IPS DF 6.9 (cell line): Measurements from ENCODE around the gene TENM3.

Experiments used
- DNase-seq: peaks from one replicate; pipeline ENCODE4 v3.0.0-alpha.2; 2013; ENCODE audit warnings: low read depth, low spot score
- H3K27ac ChIP-seq: one replicate; pipeline ENCODE4 v1.5.1; 2013; ENCODE audit warnings: low read length, control low read depth
- H3K27me3 ChIP-seq: 2 replicates; pipeline ENCODE4 v1.6.1; 2013; ENCODE audit warnings: mild to moderate bottlenecking, low read length; ENCODE audit not compliant: control insufficient read depth, insufficient read depth
- H3K36me3 ChIP-seq: 2 replicates; pipeline ENCODE4 v1.6.1; 2013; ENCODE audit warnings: low read length; ENCODE audit not compliant: control insufficient read depth, insufficient read depth
- H3K4me1 ChIP-seq: 2 replicates; pipeline ENCODE4 v1.6.1; 2013; ENCODE audit warnings: low read length; ENCODE audit not compliant: control insufficient read depth, insufficient read depth
- H3K4me3 ChIP-seq: 2 replicates; pipeline ENCODE4 v1.5.1; 2013; ENCODE audit warnings: mild to moderate bottlenecking, low read length
- H3K9me3 ChIP-seq: 2 replicates; pipeline ENCODE4 v1.6.1; 2013; ENCODE audit warnings: low read length, inconsistent platforms; ENCODE audit not compliant: control insufficient read depth, insufficient read depth
- WGBS: extraction: QIAGEN DNeasy Blood & Tissue Kit; methylation state at CpG from one replicate; pipeline ENCODE4 v1.1.7; 2013; ENCODE audit warnings: mixed read lengths, missing lambda C conversion rate; ENCODE audit not compliant: insufficient read length, insufficient coverage; 5-methylcytosine and 5-hydroxymethylcytosine counted together

TENM3 gene

GRCh38 chr4:182795446-182796238 is 552.4 kb downstream of the TENM3 start:
- Histone ChIP-seq H3K9me3 (no peaks in the 10 kb centered on the region), H3K4me1 (no peaks in the 10 kb centered on the region; the same call in 1 of the 2 replicates), H3K36me3 (peaks cover 18% of the 10 kb centered on the region), H3K27ac (no peak overlapping the region), H3K27me3 (no peaks in the 10 kb centered on the region), H3K4me3 (no peak overlapping the region)
- WGBS: no CpG with 5 or more reads among the region's 6 CpGs
- no peak for DNase-seq

GRCh38 chr4:182799515-182800215 is 556.5 kb downstream of the TENM3 start:
- Histone ChIP-seq H3K27me3 (no peaks in the 10 kb centered on the region), H3K4me1 (no peaks in the 10 kb centered on the region; the same call in 1 of the 2 replicates), H3K4me3 (no peak overlapping the region), H3K27ac (no peak overlapping the region), H3K36me3 (peaks cover 13% of the 10 kb centered on the region), H3K9me3 (no peaks in the 10 kb centered on the region)
- WGBS: no CpG with 5 or more reads among the region's 85 CpGs
- no peak for DNase-seq

DNA sequence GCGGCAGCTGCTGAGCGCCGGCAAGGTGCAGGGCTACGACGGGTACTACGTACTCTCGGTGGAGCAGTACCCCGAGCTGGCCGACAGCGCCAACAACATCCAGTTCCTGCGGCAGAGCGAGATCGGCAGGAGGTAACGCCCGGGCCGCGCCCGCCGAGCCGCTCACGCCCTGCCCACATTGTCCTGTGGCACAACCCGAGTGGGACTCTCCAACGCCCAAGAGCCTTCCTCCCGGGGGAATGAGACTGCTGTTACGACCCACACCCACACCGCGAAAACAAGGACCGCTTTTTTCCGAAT is 557.0 kb downstream of the TENM3 start:
- no CpG with 5 or more reads among the region's 29 CpGs for WGBS
- DNase-seq: no peak

DNA sequence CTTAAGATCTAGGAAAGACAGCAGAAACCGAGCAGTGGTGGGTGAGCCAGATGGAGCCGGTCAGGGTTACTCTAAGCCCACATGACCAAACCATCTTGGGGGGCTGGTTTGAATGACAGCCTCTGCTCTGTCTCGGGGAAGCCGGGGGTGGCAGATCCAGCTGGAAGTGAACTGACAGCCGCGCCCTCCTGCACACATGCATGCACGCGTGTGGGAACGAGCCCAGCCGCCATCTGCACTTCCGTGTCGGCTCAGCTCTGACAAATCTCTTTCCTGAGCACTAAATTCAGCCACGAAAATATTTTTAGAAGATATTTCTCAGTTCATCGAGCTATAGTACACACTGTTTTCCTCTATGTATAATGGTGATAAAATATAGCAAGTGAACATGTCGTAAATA is 558.4 kb downstream of the TENM3 start:
- WGBS: no CpG with 5 or more reads among the region's 15 CpGs
- Histone ChIP-seq H3K9me3 (no peaks in the 10 kb centered on the region), H3K27ac (no peak overlapping the region), H3K27me3 (no peaks in the 10 kb centered on the region), H3K4me3 (no peak overlapping the region), H3K4me1 (no peaks in the 10 kb centered on the region; the same call in 1 of the 2 replicates), H3K36me3 (peaks cover 13% of the 10 kb centered on the region)
- no peak for DNase-seq

More for the DNA sequence above, 557.0 kb downstream of the TENM3 start:
- no peak overlapping the region for H3K4me3 ChIP-seq
- H3K9me3 ChIP-seq: no peaks in the 10 kb centered on the region
- peaks cover 13% of the 10 kb centered on the region for H3K36me3 ChIP-seq
- H3K27me3 ChIP-seq: no peaks in the 10 kb centered on the region
- no peak overlapping the region for H3K27ac ChIP-seq
- no peaks in the 10 kb centered on the region; the same call in 1 of the 2 replicates for H3K4me1 ChIP-seq

DNA sequence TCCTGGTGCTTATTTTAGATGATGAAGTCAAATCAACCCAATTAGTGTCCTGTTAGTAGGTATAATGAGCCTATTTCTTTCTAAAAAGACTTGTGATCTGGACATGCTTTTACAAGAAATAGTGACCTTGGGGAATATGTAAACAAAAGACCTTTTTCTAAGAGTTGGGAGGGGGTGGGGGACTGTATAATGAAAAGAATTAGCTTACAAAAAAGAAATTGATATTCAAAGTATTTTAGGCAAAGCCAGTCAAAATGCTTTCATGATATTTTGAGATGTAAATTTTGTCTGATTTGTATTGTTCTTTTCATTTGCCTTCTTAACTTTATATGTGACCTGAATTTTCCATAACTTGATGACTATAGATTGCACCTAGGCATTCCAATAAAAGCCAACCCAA is 559.4 kb downstream of the TENM3 start:
- Histone ChIP-seq H3K27me3 (no peaks in the 10 kb centered on the region), H3K9me3 (no peaks in the 10 kb centered on the region), H3K4me3 (no peak overlapping the region), H3K36me3 (peaks cover 13% of the 10 kb centered on the region), H3K4me1 (no peaks in the 10 kb centered on the region; the same call in 1 of the 2 replicates), H3K27ac (no peak overlapping the region)
- no peak for DNase-seq

DNA sequence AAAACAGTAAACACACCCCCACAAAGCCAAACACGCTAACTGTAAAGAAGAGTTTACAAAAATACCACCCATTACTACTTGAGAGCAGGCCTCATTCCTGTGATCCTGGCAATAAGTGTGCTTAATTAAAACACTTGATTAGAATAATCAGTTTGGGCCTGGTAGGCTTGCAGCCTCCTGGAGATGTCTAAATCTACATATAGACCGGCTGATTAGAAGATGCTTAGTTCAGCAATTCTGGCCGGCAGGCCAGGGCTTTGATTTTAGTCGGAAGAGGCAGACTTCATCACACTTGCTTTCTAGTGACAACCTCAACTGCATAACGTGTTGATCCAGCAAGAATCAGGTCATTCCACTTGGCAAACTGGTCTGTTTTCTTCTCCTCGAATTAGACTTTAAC is 560.0 kb downstream of the TENM3 start:
- WGBS: no CpG with 5 or more reads among the region's 6 CpGs
- no peak for DNase-seq
- no peak overlapping the region for H3K4me3 ChIP-seq
- H3K36me3 ChIP-seq: peaks cover 12% of the 10 kb centered on the region
- H3K27me3 ChIP-seq: no peaks in the 10 kb centered on the region
- H3K9me3 ChIP-seq: no peaks in the 10 kb centered on the region
- H3K4me1 ChIP-seq: no peaks in the 10 kb centered on the region; the same call in 1 of the 2 replicates
- H3K27ac ChIP-seq: no peak overlapping the region

DNA sequence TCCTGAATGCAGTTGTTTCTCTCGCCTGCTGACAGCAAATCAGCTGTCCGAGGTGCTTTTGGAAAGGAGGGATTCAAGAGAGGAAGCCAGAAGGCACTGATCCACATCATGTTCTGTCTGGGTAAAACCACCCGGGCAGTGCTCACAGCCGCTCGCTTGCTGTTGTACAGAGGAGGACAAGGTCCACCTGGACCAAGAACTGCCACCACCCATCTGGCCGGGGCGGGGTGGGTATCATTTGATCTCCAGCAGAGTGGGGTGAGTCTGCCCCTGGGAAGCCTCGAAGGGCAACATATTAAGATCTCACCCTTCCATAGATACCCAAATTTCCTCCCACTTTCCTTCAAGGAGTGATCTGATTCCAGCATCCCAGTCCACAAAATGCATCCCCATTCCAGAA is 560.9 kb downstream of the TENM3 start:
- Histone ChIP-seq H3K27me3 (no peaks in the 10 kb centered on the region), H3K36me3 (peaks cover 10% of the 10 kb centered on the region), H3K4me1 (peaks cover 2% of the 10 kb centered on the region), H3K27ac (no peak overlapping the region), H3K9me3 (no peaks in the 10 kb centered on the region), H3K4me3 (no peak overlapping the region)
- DNase-seq: no peak
- no CpG with 5 or more reads among the region's 8 CpGs for WGBS

DNA sequence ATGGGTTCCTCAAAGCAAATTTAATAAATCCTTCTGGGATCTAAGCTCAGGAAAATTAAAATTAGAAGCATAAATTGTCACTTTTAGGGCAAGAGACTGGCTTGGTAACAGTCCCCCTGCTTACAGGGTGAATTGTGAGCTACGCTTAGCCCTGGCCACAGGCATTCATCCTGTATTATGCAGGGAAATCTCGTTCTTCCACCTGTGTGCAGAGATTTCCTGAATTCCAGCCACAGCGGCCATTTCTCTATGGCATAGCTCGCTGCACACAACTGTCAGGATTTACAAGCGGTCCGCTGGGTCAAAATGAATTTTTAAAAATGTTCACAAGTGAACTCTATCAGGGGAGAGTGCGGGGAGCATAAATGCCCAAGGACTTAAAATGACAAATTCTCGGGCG is 562.1 kb downstream of the TENM3 start:
- no CpG with 5 or more reads among the region's 9 CpGs for WGBS
- no peak overlapping the region for H3K27ac ChIP-seq

DNA sequence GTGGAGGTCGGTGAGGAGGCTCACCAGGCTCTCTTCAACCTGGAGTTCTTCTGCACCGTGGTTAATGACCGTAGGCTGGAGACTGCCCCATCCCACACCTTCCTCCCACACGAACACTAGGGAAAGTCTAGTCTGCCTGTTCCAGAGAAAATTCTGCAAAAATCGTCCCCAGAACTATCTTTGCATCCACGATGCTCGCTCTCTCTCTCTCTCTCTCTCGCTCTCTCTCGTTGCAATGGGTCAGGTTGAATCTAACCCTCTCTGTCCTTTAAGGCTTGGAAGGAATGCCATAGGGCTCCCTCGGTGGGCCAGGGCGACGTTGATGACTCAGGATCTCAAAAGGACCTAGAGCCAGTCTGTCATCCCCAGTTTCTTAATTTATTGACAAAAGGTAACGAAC is 562.5 kb downstream of the TENM3 start:
- WGBS: no CpG with 5 or more reads among the region's 13 CpGs
- Histone ChIP-seq H3K9me3 (no peaks in the 10 kb centered on the region), H3K27me3 (no peaks in the 10 kb centered on the region), H3K4me3 (no peak overlapping the region), H3K4me1 (peaks cover 2% of the 10 kb centered on the region), H3K27ac (no peak overlapping the region), H3K36me3 (no peaks in the 10 kb centered on the region)
- DNase-seq: no peak

More for the DNA sequence above, 562.1 kb downstream of the TENM3 start:
- H3K9me3 ChIP-seq: no peaks in the 10 kb centered on the region
- no peak overlapping the region for H3K4me3 ChIP-seq
- H3K4me1 ChIP-seq: peaks cover 2% of the 10 kb centered on the region
- 0 out of 2 replicates have a peak, but pooled peaks cover under 1% of the 10 kb centered on the region for H3K36me3 ChIP-seq
- no peaks in the 10 kb centered on the region for H3K27me3 ChIP-seq
- no peak for DNase-seq

DNA sequence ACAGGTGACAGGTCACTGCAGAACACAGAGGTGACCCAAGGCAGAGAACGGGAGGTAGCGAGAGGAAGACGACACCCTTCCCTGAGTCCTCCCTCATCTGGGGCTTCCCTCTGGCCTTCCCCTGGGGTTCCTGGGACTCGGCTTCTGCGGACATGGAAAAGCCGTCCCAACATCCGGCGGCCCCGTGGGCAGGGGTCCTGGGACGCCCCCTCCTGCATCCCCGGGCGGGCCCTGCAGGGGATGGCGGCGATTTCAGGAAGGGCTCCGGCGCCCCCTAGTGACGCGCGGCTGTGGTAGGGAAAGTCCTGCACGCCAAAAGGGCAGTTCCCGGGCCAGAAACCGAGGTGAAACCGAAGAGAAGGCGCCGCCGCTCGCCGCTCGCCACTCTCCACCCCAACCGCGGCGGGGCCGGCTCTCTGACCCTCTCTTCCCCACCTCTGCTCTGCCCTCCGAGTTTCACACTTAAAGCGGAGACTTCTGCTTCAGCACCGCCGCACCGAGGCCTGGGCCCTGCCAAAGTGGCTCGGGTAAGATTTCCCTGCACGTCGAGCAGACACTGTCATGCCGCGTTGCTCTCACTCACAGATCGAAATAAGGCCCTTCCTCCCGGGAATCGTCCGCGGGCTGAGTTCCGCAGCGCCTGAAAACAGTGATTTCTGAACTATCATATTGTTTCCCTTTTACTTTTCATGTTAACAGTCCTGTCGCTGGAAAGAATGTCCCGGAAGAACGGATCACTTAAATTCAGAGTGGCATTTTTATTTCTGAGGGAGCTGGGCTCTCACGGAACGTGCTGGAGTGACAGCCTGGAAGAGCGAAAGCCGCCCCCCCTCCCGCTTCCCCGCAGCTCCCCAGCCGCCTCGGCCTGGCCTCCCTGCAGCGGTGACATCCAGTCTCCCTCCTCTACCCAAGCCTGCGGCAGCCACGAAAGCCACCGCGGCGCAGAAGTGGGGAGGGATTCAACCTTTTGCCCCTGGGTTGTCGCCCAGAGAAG is 563.4 kb downstream of the TENM3 start:
- Histone ChIP-seq H3K27ac (no peak overlapping the region), H3K36me3 (no peaks in the 10 kb centered on the region), H3K9me3 (no peaks in the 10 kb centered on the region), H3K4me1 (peaks cover 2% of the 10 kb centered on the region), H3K4me3 (peak overlapping the region; percentile 30; the same call in 1 of the 2 replicates), H3K27me3 (no peaks in the 10 kb centered on the region)
- no CpG with 5 or more reads among the region's 68 CpGs for WGBS
- peak; percentile 29 for DNase-seq
